Gastroesophageal sphincter (tissue), 3 donors: ENCODE results near the gene TPGS2.

Experiments
- POLR2A ChIP-seq, 2 donors: fragments of 450-650 bp; IDR thresholded peaks; one replicate each; pipeline ENCODE4 v1.6.1; 2017; ENCODE audit warnings: antibody characterized with exemption in 2 of 2, mild to moderate bottlenecking in 2 of 2, moderate library complexity in 1 of 2
- TF ChIP-seq, protein P1 (sequence below), 4 experiments: fragments of 200-600 bp in 2 of 4; fragments of 450-650 bp in 2 of 4; sonication (generic) in 1 of 4; IDR thresholded peaks; one replicate each; pipeline ENCODE4 v1.5.1; 2017 to 2019; ENCODE audit warnings: antibody characterized with exemption in 4 of 4, mild to moderate bottlenecking in 2 of 4, moderate library complexity in 2 of 4

DNA sequence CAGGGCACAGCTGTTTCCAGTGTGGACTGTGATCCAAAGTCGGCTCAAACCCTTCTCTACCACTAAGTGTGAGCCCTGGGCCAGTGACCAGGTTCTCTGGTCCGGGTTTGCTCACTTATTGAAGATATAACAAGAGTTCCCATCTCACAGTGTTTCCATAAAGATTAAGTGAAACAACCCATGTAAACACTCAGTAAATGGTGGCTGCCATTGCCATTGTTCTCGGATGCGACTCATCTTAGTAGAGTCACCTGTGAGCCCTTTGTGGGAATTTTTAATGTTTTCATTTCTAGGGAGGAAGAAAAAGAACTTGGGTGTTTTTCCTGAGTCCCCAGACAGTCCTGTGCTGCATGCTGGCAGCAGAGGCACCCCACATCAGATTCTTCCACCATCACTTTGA lies 53.4 kb downstream of the TPGS2 start:
- TF ChIP-seq, protein P1, sequence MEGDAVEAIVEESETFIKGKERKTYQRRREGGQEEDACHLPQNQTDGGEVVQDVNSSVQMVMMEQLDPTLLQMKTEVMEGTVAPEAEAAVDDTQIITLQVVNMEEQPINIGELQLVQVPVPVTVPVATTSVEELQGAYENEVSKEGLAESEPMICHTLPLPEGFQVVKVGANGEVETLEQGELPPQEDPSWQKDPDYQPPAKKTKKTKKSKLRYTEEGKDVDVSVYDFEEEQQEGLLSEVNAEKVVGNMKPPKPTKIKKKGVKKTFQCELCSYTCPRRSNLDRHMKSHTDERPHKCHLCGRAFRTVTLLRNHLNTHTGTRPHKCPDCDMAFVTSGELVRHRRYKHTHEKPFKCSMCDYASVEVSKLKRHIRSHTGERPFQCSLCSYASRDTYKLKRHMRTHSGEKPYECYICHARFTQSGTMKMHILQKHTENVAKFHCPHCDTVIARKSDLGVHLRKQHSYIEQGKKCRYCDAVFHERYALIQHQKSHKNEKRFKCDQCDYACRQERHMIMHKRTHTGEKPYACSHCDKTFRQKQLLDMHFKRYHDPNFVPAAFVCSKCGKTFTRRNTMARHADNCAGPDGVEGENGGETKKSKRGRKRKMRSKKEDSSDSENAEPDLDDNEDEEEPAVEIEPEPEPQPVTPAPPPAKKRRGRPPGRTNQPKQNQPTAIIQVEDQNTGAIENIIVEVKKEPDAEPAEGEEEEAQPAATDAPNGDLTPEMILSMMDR (IDR thresholded peaks at IDR 0.05): no peak
- TF ChIP-seq POLR2A (IDR thresholded peaks at IDR 0.05): no peak
